Smooth muscle cell (in vitro differentiated cells): ENCODE measurements around the gene CYP24A1. TPM values are rescaled to one million over a fixed set of nuclear protein-coding genes. Genes with fewer than 3 reads are reported as not detected.

Source experiments
- DNase-seq: peaks from one replicate; lab custom pipeline; 2025; ENCODE audit not compliant: unreplicated experiment; lab: John Stamatoyannopoulos, UW
- H2AFZ ChIP-seq: fragments of 200-600 bp; sonication (generic); 2 replicates; pipeline ENCODE4 v1.6.0; 2016; ENCODE audit warnings: antibody characterized with exemption, low read depth, mild to moderate bottlenecking
- H3F3A ChIP-seq: fragments of 200-600 bp; sonication (generic); 2 replicates; pipeline ENCODE4 v1.6.0; 2017; ENCODE audit warnings: antibody characterized with exemption, low read depth
- H3K27ac ChIP-seq: fragments of 200-600 bp; sonication (generic); 2 replicates; pipeline ENCODE4 v1.5.1; 2016; ENCODE audit warnings: low read depth, mild to moderate bottlenecking
- H3K27me3 ChIP-seq: fragments of 200-600 bp; sonication (generic); 2 replicates; pipeline ENCODE4 v1.6.1; 2016; ENCODE audit warnings: low read depth, mild to moderate bottlenecking
- H3K36me3 ChIP-seq: fragments of 200-600 bp; sonication (generic); 2 replicates; pipeline ENCODE4 v1.5.1; 2016; ENCODE audit warnings: low read depth
- H3K4me1 ChIP-seq: fragments of 200-600 bp; sonication (generic); 2 replicates; pipeline ENCODE4 v1.5.1; 2016; ENCODE audit warnings: low read depth
- H3K4me2 ChIP-seq: fragments of 200-600 bp; sonication (generic); 2 replicates; pipeline ENCODE4 v1.6.0; 2016; ENCODE audit warnings: mild to moderate bottlenecking
- H3K4me3 ChIP-seq: fragments of 200-600 bp; sonication (generic); 2 replicates; pipeline ENCODE4 v1.5.1; 2016; ENCODE audit warnings: mild to moderate bottlenecking
- H3K79me2 ChIP-seq: fragments of 200-600 bp; sonication (generic); 2 replicates; pipeline ENCODE4 v1.6.0; 2016; ENCODE audit warnings: low read depth, mild to moderate bottlenecking
- H3K9ac ChIP-seq: fragments of 200-600 bp; sonication (generic); 2 replicates; pipeline ENCODE4 v1.6.0; 2016; ENCODE audit warnings: low read depth
- H3K9me3 ChIP-seq: fragments of 200-600 bp; sonication (generic); replicated peaks from 2 replicates; pipeline ENCODE4 v1.5.1; 2016; ENCODE audit warnings: low read depth
- H4K20me1 ChIP-seq: fragments of 200-600 bp; sonication (generic); 2 replicates; pipeline ENCODE4 v1.6.0; 2016; ENCODE audit warnings: low read depth
- CTCF ChIP-seq: fragments of 200-600 bp; sonication (generic); IDR thresholded peaks from 2 replicates; pipeline ENCODE4 v1.5.1; 2017; ENCODE audit warnings: borderline replicate concordance, mild to moderate bottlenecking, antibody characterized with exemption; ENCODE audit not compliant: insufficient read depth, poor library complexity, severe bottlenecking
- WGBS: methylation state at CpG from one replicate; pipeline ENCODE4 v1.1.7; 2016; ENCODE audit warnings: low lambda C conversion rate; 5-methylcytosine and 5-hydroxymethylcytosine counted together
- polyA plus RNA-seq: library from polyadenylated mRNA; unstranded; fragments of >200 nt; fragmentation: Nextera tagmentation; extraction: Ambion mirVana; gene quantifications from 2 replicates; pipeline ENCODE4 v1.2.1, GENCODE V29; 2016
- total RNA-seq: library from RNA; depleted of rRNA; stranded (reverse); fragments of >200 nt; gene quantifications from 2 replicates; pipeline ENCODE4 v1.2.3, GENCODE V29; 2014

CYP24A1 gene
- total and polyA plus RNA-seq, 2 experiments from 2014 or later, result 0.70 to 18.0 TPM

DNA sequence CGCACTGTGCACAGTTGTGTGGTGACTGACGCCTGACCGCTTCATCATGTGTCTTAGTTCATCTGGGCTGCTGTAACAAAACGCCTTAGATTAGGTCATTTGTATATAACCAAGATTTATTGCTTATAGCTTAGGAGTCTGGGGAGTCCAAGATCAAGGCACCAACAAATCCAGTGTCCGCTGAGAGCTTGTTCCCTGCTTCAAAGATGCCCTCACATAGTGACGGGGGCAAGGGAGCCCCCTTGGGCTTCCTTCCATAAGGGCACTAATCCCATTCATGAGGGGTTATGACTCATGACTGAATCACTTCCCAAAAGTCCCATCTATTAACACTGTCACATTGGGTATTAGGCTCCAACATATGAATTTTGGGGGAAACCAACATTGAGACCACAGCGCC, 34.6 kb downstream of the CYP24A1 start:
- H3K27ac ChIP-seq, result no peak overlapping the region
- DNase-seq, result no peak
- 82% methylated on average over 7 of the region's 7 CpGs for WGBS

DNA sequence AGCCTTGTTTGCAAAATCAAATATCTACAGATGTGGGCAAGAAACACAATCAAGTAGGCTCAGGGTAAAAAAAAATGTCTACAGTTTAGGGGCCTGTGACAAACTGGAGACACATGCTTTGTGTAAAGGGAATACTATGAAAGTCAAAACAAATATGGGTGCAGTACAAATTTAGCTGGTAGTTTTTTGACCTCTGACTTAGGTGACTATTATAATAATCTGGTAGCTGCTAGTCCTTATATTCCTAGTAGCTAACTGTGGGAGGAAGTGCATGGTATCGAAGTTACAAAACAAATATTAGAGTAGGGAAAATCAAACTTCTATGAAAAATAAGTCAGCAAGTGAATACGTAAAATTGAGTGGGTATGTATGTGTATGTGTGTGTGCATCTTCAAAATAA, 35.4 kb downstream of the CYP24A1 start:
- TF ChIP-seq CTCF, result no peak
- 98% methylated on average over 2 of the region's 2 CpGs for WGBS
- no peak for DNase-seq

More for the DNA sequence above, 34.6 kb downstream of the CYP24A1 start:
- Histone ChIP-seq H3K9me3 (no peaks in the 10 kb centered on the region), H3K79me2 (no peaks in the 10 kb centered on the region), H2AFZ (no peak overlapping the region), H3K4me2 (no peak overlapping the region), H3K4me1 (no peaks in the 10 kb centered on the region), H3K27me3 (no peaks in the 10 kb centered on the region), H3F3A (no peaks in the 10 kb centered on the region), H3K4me3 (no peak overlapping the region), H3K36me3 (no peaks in the 10 kb centered on the region), H3K9ac (no peak overlapping the region), H4K20me1 (no peaks in the 10 kb centered on the region)
- no peak for TF ChIP-seq CTCF

DNA sequence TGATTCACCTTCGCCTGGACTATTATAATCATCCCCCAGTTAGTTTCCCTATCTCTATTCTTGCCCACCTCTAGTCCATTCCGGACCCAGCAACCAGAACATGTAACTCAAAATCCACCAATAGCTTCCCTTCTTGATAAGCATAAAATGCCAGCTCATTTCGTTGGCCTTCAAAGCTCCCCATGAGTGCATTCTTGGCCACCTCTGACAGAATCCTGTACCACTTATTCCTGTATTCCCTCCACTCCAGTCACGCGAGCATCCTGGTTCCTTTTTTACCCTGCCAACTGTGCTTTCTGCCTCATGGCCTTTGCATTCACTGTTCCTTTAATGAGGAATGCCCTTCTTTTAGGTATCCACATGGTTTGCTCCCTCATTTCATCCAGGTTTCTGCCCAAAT, 36.7 kb downstream of the CYP24A1 start:
- H3K4me1 ChIP-seq, result peaks cover 15% of the 10 kb centered on the region
- H3K9ac ChIP-seq, result no peak overlapping the region
- H3K27me3 ChIP-seq, result no peaks in the 10 kb centered on the region
- TF ChIP-seq CTCF, result no peak
- no peaks in the 10 kb centered on the region for H3K36me3 ChIP-seq
- no peak overlapping the region for H3K4me2 ChIP-seq
- no peak overlapping the region for H3K27ac ChIP-seq
- no peak for DNase-seq
- H3K79me2 ChIP-seq, result no peaks in the 10 kb centered on the region
- no peaks in the 10 kb centered on the region for H4K20me1 ChIP-seq
- no peaks in the 10 kb centered on the region for H3K9me3 ChIP-seq
- no peak overlapping the region for H2AFZ ChIP-seq
- WGBS, result 93% methylated on average over 5 of the region's 5 CpGs
- no peak overlapping the region for H3K4me3 ChIP-seq
- peaks cover 13% of the 10 kb centered on the region for H3F3A ChIP-seq

More for the DNA sequence above, 35.4 kb downstream of the CYP24A1 start:
- no peak overlapping the region for H3K4me2 ChIP-seq
- no peak overlapping the region for H3K4me3 ChIP-seq
- no peaks in the 10 kb centered on the region for H3K27me3 ChIP-seq
- no peaks in the 10 kb centered on the region for H3K36me3 ChIP-seq
- H4K20me1 ChIP-seq, result no peaks in the 10 kb centered on the region
- no peak overlapping the region for H2AFZ ChIP-seq
- no peak overlapping the region for H3K27ac ChIP-seq
- H3F3A ChIP-seq, result peaks cover 6% of the 10 kb centered on the region
- H3K79me2 ChIP-seq, result no peaks in the 10 kb centered on the region
- peaks cover 4% of the 10 kb centered on the region for H3K4me1 ChIP-seq
- no peak overlapping the region for H3K9ac ChIP-seq
- H3K9me3 ChIP-seq, result no peaks in the 10 kb centered on the region

- Histone ChIP-seq H3K79me2 (no peaks in the 10 kb centered on the region), H3K4me2 (no peak overlapping the region), H3K4me1 (peaks cover 20% of the 10 kb centered on the region), H2AFZ (no peak overlapping the region), H3K9ac (peak overlapping the region; percentile 62), H3K36me3 (no peaks in the 10 kb centered on the region), H3K9me3 (no peaks in the 10 kb centered on the region), H3K27me3 (no peaks in the 10 kb centered on the region), H3K4me3 (no peak overlapping the region), H4K20me1 (no peaks in the 10 kb centered on the region), H3K27ac (peak overlapping the region; percentile 94), H3F3A (peaks cover 21% of the 10 kb centered on the region)
- DNase-seq, result no peak
- TF ChIP-seq CTCF, result no peak
- 75% methylated on average over 2 of the region's 2 CpGs for WGBS
These were observed 39.2 kb downstream of the CYP24A1 start for GRCh38 chr20:54134445-54135220.
